GM12874 (cell line): ENCODE data around the gene TSHZ1.

Experiments
- TF ChIP-seq, protein P1 (sequence below): IDR thresholded peaks from 2 replicates; pipeline ENCODE4 v1.5.1; 2011; ENCODE audit warnings: low read depth, mild to moderate bottlenecking, control low read depth, low read length, moderate library complexity; ENCODE audit not compliant: insufficient read depth

The TSHZ1 gene

DNA sequence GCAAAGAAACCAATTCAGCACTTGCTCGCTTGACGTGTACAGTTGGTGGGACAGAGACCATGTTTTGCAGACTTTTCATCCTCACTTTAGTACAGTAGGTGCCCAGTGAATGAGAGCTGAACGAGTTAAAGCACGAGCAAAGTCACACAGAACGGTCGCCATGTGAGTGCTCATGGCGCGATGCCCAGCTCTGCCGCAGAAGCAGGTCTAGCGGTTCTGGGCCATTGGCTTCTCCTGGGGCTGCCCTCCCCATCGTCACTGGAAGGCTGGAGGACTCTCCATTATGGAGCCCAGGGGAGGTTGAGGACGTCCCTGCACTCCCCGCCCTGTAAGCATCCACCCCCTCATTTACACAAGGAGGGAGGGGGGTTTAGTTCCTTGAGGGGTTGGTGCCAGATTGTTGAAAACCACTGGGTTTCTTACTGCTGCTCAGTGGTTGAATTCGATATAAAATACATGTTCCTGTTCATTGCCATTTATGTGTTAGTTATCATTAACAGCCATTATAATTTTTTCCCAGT lies 26.6 kb upstream of the TSHZ1 start:
- TF ChIP-seq, protein P1, sequence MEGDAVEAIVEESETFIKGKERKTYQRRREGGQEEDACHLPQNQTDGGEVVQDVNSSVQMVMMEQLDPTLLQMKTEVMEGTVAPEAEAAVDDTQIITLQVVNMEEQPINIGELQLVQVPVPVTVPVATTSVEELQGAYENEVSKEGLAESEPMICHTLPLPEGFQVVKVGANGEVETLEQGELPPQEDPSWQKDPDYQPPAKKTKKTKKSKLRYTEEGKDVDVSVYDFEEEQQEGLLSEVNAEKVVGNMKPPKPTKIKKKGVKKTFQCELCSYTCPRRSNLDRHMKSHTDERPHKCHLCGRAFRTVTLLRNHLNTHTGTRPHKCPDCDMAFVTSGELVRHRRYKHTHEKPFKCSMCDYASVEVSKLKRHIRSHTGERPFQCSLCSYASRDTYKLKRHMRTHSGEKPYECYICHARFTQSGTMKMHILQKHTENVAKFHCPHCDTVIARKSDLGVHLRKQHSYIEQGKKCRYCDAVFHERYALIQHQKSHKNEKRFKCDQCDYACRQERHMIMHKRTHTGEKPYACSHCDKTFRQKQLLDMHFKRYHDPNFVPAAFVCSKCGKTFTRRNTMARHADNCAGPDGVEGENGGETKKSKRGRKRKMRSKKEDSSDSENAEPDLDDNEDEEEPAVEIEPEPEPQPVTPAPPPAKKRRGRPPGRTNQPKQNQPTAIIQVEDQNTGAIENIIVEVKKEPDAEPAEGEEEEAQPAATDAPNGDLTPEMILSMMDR = no peak

- TF ChIP-seq, protein P1 = no peak
Observed at GRCh38 chr18:75185460-75185859, 25.1 kb upstream of the TSHZ1 start.

- TF ChIP-seq, protein P1 = no peak
Observed at GRCh38 chr18:75189696-75190095, 20.9 kb upstream of the TSHZ1 start.

GRCh38 chr18:75192899-75193298 lies 17.7 kb upstream of the TSHZ1 start:
- TF ChIP-seq, protein P1 = no peak

DNA sequence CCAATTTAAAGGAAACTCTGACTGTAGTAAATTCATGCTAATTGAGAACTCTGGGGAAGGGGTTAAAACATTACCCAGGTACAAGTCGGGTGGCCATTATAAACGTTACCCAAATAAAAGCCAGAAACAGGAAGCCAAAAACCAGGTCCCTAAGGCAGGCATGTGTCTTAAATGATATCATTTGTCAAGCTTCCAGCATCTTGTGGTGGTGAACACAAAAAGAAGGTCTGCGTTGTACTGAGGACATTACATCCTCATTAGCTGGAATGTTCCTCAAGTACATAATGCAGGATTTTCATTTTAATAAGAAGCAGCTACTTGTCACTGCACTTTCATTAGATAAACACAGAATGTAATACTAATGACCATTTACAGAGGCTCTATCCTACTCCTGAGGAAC lies 12.6 kb upstream of the TSHZ1 start:
- TF ChIP-seq, protein P1 = no peak

GRCh38 chr18:75199327-75199726 lies 11.3 kb upstream of the TSHZ1 start:
- TF ChIP-seq, protein P1 = no peak

- TF ChIP-seq, protein P1 = no peak
Observed at GRCh38 chr18:75200071-75200470, 10.5 kb upstream of the TSHZ1 start.
